Mucosa of rectum (tissue), 2 donors: ENCODE measurements around the gene RASGRF2.
"Not testable (repeated sequence)": the region's sequence is repeated elsewhere in the genome, so short reads cannot be mapped to it uniquely, and the experiment has no call there.

Experiments
- H3K27ac ChIP-seq, 2 donors: one replicate each; pipeline ENCODE4 v1.7.0; 2013; ENCODE audit warnings: inconsistent platforms in 2 of 2, low read depth in 2 of 2, low read length in 2 of 2
- H3K27me3 ChIP-seq, 2 donors: one replicate each; pipeline ENCODE4 v1.7.0; 2013; ENCODE audit warnings: low read length in 2 of 2; ENCODE audit not compliant: control insufficient read depth in 2 of 2, insufficient read depth in 2 of 2
- H3K36me3 ChIP-seq, 2 donors: one replicate each; pipeline ENCODE4 v1.7.0; 2013; ENCODE audit warnings: low read length in 2 of 2; ENCODE audit not compliant: control insufficient read depth in 2 of 2, insufficient read depth in 2 of 2
- H3K4me1 ChIP-seq, 2 donors: one replicate each; pipeline ENCODE4 v1.7.0; 2013; ENCODE audit warnings: low read length in 2 of 2, mild to moderate bottlenecking in 1 of 2; ENCODE audit not compliant: control insufficient read depth in 2 of 2, insufficient read depth in 2 of 2
- H3K4me3 ChIP-seq, 2 donors: one replicate each; pipeline ENCODE4 v1.7.0; 2013; ENCODE audit warnings: low read length in 2 of 2
- H3K9ac ChIP-seq, 2 donors: one replicate each; pipeline ENCODE4 v1.7.0; 2013; ENCODE audit warnings: low read length in 2 of 2, low read depth in 1 of 2, mild to moderate bottlenecking in 1 of 2
- H3K9me3 ChIP-seq, 2 donors: one replicate each; pipeline ENCODE4 v1.7.0; 2013; ENCODE audit warnings: low read length in 2 of 2; ENCODE audit not compliant: control insufficient read depth in 2 of 2
- donor health status: healthy.
- donor health status: Normal muscosa, but diverticular disease.

Gene RASGRF2

GRCh38 chr5:81270394-81271027 is 310.3 kb downstream of the RASGRF2 start:
- not testable (repeated sequence) for H3K4me3 ChIP-seq, H3K27me3 ChIP-seq, H3K27ac ChIP-seq, H3K9ac ChIP-seq, H3K36me3 ChIP-seq, H3K4me1 ChIP-seq, H3K9me3 ChIP-seq
